ENCODE data around the gene FAM78A.

DNA sequence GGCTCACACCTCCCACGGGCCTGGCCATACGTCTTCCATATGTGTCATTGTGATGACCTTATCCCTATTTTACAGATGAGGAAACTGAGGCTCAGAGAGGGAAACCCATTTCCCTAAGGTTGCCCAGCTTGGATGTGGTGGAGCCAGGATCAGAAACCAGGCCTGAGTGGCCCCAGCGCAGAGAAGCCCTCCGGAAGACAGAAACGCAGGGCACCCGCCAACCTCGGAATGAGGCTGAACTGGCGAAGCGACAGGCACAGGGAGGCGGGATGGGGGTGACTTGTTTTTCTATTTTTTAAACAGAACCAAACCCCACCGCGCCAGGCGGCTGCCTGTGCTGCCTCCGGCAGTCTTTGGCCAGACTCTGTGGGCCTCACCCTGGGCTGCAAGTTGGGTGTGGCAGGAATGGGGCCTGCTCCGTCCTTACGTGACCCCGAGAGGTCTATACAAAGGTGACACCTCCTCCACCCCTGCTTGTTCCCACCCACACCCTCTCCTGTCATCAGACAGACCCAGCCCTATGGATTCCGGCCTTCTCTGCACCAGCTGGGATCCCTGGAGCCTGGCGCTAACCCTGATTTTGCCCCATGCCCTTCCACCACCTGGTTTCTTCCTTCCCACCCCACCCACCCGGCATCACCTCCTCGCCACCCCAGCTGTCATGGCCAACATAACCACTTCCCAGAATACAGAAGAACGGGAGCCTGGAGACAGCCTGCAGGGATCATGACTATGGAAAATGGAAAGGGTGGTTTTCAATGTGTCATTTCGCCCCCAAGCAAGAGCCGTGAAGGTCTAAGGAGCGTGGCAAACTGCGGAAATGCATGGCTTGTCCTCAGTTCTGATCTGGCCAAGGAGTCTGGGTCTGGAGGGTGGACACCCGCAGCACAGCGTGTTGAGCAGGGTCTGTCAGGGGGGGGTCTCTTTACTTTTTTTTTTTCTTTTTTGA lies 36.8 kb upstream of the FAM78A start:
- TF ChIP-seq POLR2A (IDR thresholded peaks at IDR 0.05; ENCODE audit: control extremely low read depth in 1 of 2, low read depth in 2 of 2, low read length in 2 of 2) (no peak), CBX5 (IDR thresholded peaks at IDR 0.05; ENCODE audit: low read depth, low read length) (no peak), EP300 (IDR thresholded peaks at IDR 0.05; ENCODE audit: borderline replicate concordance in 1 of 2, low read depth in 2 of 2, low read length in 2 of 2) (no peak), SAP30 (IDR thresholded peaks at IDR 0.05; ENCODE audit: insufficient read depth, insufficient replicate concordance, low read length) (no peak), SUZ12 (IDR thresholded peaks at IDR 0.05; ENCODE audit: low read length) (no peak), EZH2 (IDR thresholded peaks at IDR 0.05; ENCODE audit: low read depth, low read length, severe bottlenecking) (no peak), SP1 (IDR thresholded peaks at IDR 0.05; ENCODE audit: low read depth, low read length) (no peak), GABPA (IDR thresholded peaks at IDR 0.05; ENCODE audit: borderline replicate concordance, insufficient read depth, low read length) (no peak), HDAC6 (IDR thresholded peaks at IDR 0.05; ENCODE audit: low read depth, low read length) (no peak)
- TF ChIP-seq, protein P1, sequence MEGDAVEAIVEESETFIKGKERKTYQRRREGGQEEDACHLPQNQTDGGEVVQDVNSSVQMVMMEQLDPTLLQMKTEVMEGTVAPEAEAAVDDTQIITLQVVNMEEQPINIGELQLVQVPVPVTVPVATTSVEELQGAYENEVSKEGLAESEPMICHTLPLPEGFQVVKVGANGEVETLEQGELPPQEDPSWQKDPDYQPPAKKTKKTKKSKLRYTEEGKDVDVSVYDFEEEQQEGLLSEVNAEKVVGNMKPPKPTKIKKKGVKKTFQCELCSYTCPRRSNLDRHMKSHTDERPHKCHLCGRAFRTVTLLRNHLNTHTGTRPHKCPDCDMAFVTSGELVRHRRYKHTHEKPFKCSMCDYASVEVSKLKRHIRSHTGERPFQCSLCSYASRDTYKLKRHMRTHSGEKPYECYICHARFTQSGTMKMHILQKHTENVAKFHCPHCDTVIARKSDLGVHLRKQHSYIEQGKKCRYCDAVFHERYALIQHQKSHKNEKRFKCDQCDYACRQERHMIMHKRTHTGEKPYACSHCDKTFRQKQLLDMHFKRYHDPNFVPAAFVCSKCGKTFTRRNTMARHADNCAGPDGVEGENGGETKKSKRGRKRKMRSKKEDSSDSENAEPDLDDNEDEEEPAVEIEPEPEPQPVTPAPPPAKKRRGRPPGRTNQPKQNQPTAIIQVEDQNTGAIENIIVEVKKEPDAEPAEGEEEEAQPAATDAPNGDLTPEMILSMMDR (IDR thresholded peaks at IDR 0.05; ENCODE audit: control extremely low read depth in 1 of 3, insufficient read depth in 1 of 3, low read depth in 1 of 3, low read length in 3 of 3) = no peak

Data from H1 (cell line).